CD14-positive monocyte (primary cell): ENCODE results near the gene ZNF334. TPM values are rescaled to one million over a fixed set of nuclear protein-coding genes. Genes with fewer than 3 reads are reported as not detected.

ENCODE experiments used
- DNase-seq, 3 donors: peaks; one replicate each; pipeline ENCODE4 v3.0.0-alpha.2; 2011 to 2022
- H2AFZ ChIP-seq: 2 replicates; pipeline ENCODE4 v1.6.0; 2012; ENCODE audit warnings: mild to moderate bottlenecking, low read depth, low read length, inconsistent platforms; ENCODE audit not compliant: insufficient read depth, poor library complexity, severe bottlenecking
- H3K27ac ChIP-seq, 2 donors: 1 replicate in 1 of 2; 2 replicates in 1 of 2; pipeline ENCODE4 v1.5.1; 2012 to 2013; ENCODE audit warnings: low read length in 2 of 2, control low read depth in 1 of 2, inconsistent platforms in 1 of 2, low read depth in 1 of 2, mild to moderate bottlenecking in 1 of 2
- H3K27me3 ChIP-seq, 2 donors: one replicate each; pipeline versions ENCODE4 v1.6.0 to v1.6.1; 2011 to 2013; ENCODE audit warnings: low read length in 2 of 2; ENCODE audit not compliant: control insufficient read depth in 2 of 2, insufficient read depth in 2 of 2
- H3K36me3 ChIP-seq, 2 donors: replicated peaks in 1 of 2; 1 replicate in 1 of 2; 2 replicates in 1 of 2; pipeline versions ENCODE4 v1.5.1 to v1.6.1; 2012 to 2013; ENCODE audit warnings: low read length in 2 of 2, control low read depth in 1 of 2, inconsistent platforms in 1 of 2, mild to moderate bottlenecking in 1 of 2; ENCODE audit not compliant: insufficient read depth in 2 of 2, control insufficient read depth in 1 of 2
- H3K4me1 ChIP-seq, 2 donors: 1 replicate in 1 of 2; 2 replicates in 1 of 2; pipeline versions ENCODE4 v1.5.1 to v1.6.1; 2012 to 2013; ENCODE audit warnings: low read length in 2 of 2, control low read depth in 1 of 2, inconsistent platforms in 1 of 2, mild to moderate bottlenecking in 1 of 2, moderate library complexity in 1 of 2; ENCODE audit not compliant: insufficient read depth in 2 of 2, control insufficient read depth in 1 of 2
- H3K4me2 ChIP-seq: replicated peaks from 2 replicates; pipeline ENCODE3; 2012; ENCODE audit warnings: low read length, moderate library complexity, mild to moderate bottlenecking; ENCODE audit not compliant: poor library complexity, severe bottlenecking; ENCODE audit errors: extremely low read depth
- H3K4me3 ChIP-seq, 3 experiments: fragments of 200-600 bp in 1 of 3; sonication (generic) in 1 of 3; replicated peaks in 1 of 3; 1 replicate in 2 of 3; 2 replicates in 1 of 3; pipeline ENCODE4 v1.5.1; 2011 to 2013; ENCODE audit warnings: low read length in 3 of 3, mild to moderate bottlenecking in 3 of 3, control low read depth in 2 of 3, low read depth in 2 of 3, inconsistent platforms in 1 of 3, moderate library complexity in 1 of 3
- H3K79me2 ChIP-seq: 2 replicates; pipeline ENCODE4 v1.6.0; 2012; ENCODE audit warnings: mild to moderate bottlenecking, control low read depth, inconsistent platforms, low read length, moderate library complexity; ENCODE audit not compliant: insufficient read depth
- H3K9ac ChIP-seq: 2 replicates; pipeline ENCODE4 v1.6.0; 2017; ENCODE audit warnings: low read length, mild to moderate bottlenecking; ENCODE audit not compliant: insufficient read depth, poor library complexity, severe bottlenecking
- H3K9me3 ChIP-seq, 2 donors: replicated peaks in 1 of 2; 1 replicate in 1 of 2; 2 replicates in 1 of 2; pipeline versions ENCODE4 v1.5.1 to v1.6.1; 2012 to 2013; ENCODE audit warnings: low read length in 2 of 2, control low read depth in 1 of 2; ENCODE audit not compliant: control insufficient read depth in 1 of 2, insufficient read depth in 1 of 2
- H4K20me1 ChIP-seq: 2 replicates; pipeline ENCODE4 v1.6.0; 2012; ENCODE audit warnings: mild to moderate bottlenecking, low read length, control low read depth, moderate library complexity; ENCODE audit not compliant: insufficient read depth
- H3K27ac Mint-ChIP-seq, 7 donors: one replicate each; pipeline ENCODE4 v1.8.0; 2020; ENCODE audit warnings: mild to moderate bottlenecking in 7 of 7, mixed read lengths in 7 of 7, moderate library complexity in 6 of 7, inconsistent platforms in 2 of 7
- H3K27me3 Mint-ChIP-seq, 3 donors: one replicate each; pipeline ENCODE4 v1.8.0; 2021 to 2022; ENCODE audit warnings: low read depth in 3 of 3, mild to moderate bottlenecking in 3 of 3, mixed read lengths in 3 of 3, moderate library complexity in 3 of 3, inconsistent platforms in 1 of 3
- H3K36me3 Mint-ChIP-seq, 2 donors: one replicate each; pipeline ENCODE4 v1.8.0; 2020; ENCODE audit warnings: mixed read lengths in 2 of 2, inconsistent platforms in 1 of 2, mild to moderate bottlenecking in 1 of 2
- H3K4me1 Mint-ChIP-seq: one replicate; pipeline ENCODE4 v1.8.0; 2020; ENCODE audit warnings: mild to moderate bottlenecking, mixed read lengths
- H3K4me3 Mint-ChIP-seq, 2 donors: one replicate each; pipeline ENCODE4 v1.8.0; 2020; ENCODE audit warnings: mild to moderate bottlenecking in 2 of 2, mixed read lengths in 2 of 2, moderate library complexity in 1 of 2
- H3K9me3 Mint-ChIP-seq, 7 donors: one replicate each; pipeline ENCODE4 v1.8.0; 2020 to 2022; ENCODE audit warnings: mixed read lengths in 7 of 7, mild to moderate bottlenecking in 6 of 7, moderate library complexity in 6 of 7, inconsistent platforms in 2 of 7
- CTCF ChIP-seq: fragments of 200-600 bp; IDR thresholded peaks from one replicate; pipeline ENCODE4 v1.8.0; 2022; ENCODE audit warnings: antibody characterized with exemption, mild to moderate bottlenecking
- WGBS: methylation state at CpG from one replicate; pipeline ENCODE4 v1.1.5; 2013; ENCODE audit warnings: missing lambda C conversion rate; ENCODE audit not compliant: insufficient coverage; 5-methylcytosine and 5-hydroxymethylcytosine counted together
- intact Hi-C, 2 donors: fragments of 100-400 bp; cut with micrococcal nuclease; formaldehyde crosslinking; loops; one replicate each; pipeline versions ENCODE4 v1.15.0 to v1.15.1; 2023
- polyA plus RNA-seq, 3 donors: library from polyadenylated mRNA; depleted of rRNA in 1 of 3; unstranded in 2 of 3; stranded (reverse) in 1 of 3; fragments of 300-500 nt in 2 of 3; fragments of >200 nt in 1 of 3; fragmentation: Illumina TruSeq in 2 of 3; gene quantifications; 1 replicate in 2 of 3; 2 replicates in 1 of 3; pipeline ENCODE4 v1.2.3, GENCODE V29; 2012 to 2021

ZNF334 gene
- polyA plus RNA-seq, 3 donors, result 0.04 TPM; not detected in 2

- DNase-seq, result no peak
- H2AFZ ChIP-seq, result no peak overlapping the region
- H3K36me3 ChIP-seq, result no peaks in the 10 kb centered on the region
- TF ChIP-seq CTCF, result no peak
- H3K9ac ChIP-seq, result no peak overlapping the region
- peaks cover 20 to 21% of the 10 kb centered on the region in 2 donors for H3K4me1 ChIP-seq
- H3K4me3 Mint-ChIP-seq, result peak overlapping the region in 1 of 2 donors; percentile 65
- peaks cover 17% of the 10 kb centered on the region for H3K4me1 Mint-ChIP-seq
- H3K27ac ChIP-seq, result no peak overlapping the region
- no peaks in the 10 kb centered on the region for H3K9me3 ChIP-seq
- H3K4me2 ChIP-seq, result no peak overlapping the region
- no peaks in the 10 kb centered on the region for H3K79me2 ChIP-seq
- 71% methylated on average over 2 of the region's 4 CpGs for WGBS
- H3K27me3 ChIP-seq, result peaks cover 30 to 52% of the 10 kb centered on the region in 2 donors
- no peaks in the 10 kb centered on the region for H3K36me3 Mint-ChIP-seq
- H3K27ac Mint-ChIP-seq, result no peak overlapping the region
- intact Hi-C loops, result no loop called here
- H3K9me3 Mint-ChIP-seq, result peaks cover 0 to 4% (median 0%) of the 10 kb centered on the region in 7 donors
- H3K4me3 ChIP-seq, result no peak overlapping the region
- H4K20me1 ChIP-seq, result no peaks in the 10 kb centered on the region
- H3K27me3 Mint-ChIP-seq, result peaks cover 30 to 37% (median 35%) of the 10 kb centered on the region in 3 donors
Observed at GRCh38 chr20:46543033-46543432, 29.7 kb upstream of the ZNF334 start.

- Mint-ChIP-seq H3K4me1 (peaks cover 17% of the 10 kb centered on the region), H3K36me3 (no peaks in the 10 kb centered on the region), H3K27ac (no peak overlapping the region), H3K27me3 (peaks cover 30 to 42% (median 41%) of the 10 kb centered on the region in 3 donors), H3K4me3 (peak overlapping the region in 1 of 2 donors; percentile 57), H3K9me3 (peaks cover 0 to 4% (median 0%) of the 10 kb centered on the region in 7 donors)
- TF ChIP-seq CTCF, result no peak
- H2AFZ ChIP-seq, result no peak overlapping the region
- H3K36me3 ChIP-seq, result no peaks in the 10 kb centered on the region
- DNase-seq, result no peak
- H3K27ac ChIP-seq, result no peak overlapping the region
- H3K27me3 ChIP-seq, result peaks cover 25 to 36% of the 10 kb centered on the region in 2 donors
- H3K79me2 ChIP-seq, result no peaks in the 10 kb centered on the region
- no peak overlapping the region for H3K9ac ChIP-seq
- WGBS, result 77% methylated on average over 35 of the region's 36 CpGs
- no peaks in the 10 kb centered on the region for H4K20me1 ChIP-seq
- H3K4me1 ChIP-seq, result peaks cover 19 to 20% of the 10 kb centered on the region in 2 donors
- intact Hi-C loops, result no loop called here
- H3K4me2 ChIP-seq, result no peak overlapping the region
- H3K9me3 ChIP-seq, result no peaks in the 10 kb centered on the region
- H3K4me3 ChIP-seq, result no peak overlapping the region
Observed at GRCh38 chr20:46541229-46541935, 28.0 kb upstream of the ZNF334 start.
